Hepatocyte (in vitro differentiated cells): Measurements from ENCODE around the gene STIM2. TPM values are rescaled to one million over a fixed set of nuclear protein-coding genes. Genes with fewer than 3 reads are reported as not detected.

Experiments
- DNase-seq: peaks from one replicate; pipeline ENCODE4 v3.0.0-alpha.2; 2016; ENCODE audit warnings: low spot score
- H2AFZ ChIP-seq: fragments of 200-600 bp; sonication (generic); 2 replicates; pipeline ENCODE4 v1.6.0; 2016; ENCODE audit warnings: antibody characterized with exemption, mild to moderate bottlenecking
- H3K27ac ChIP-seq: fragments of 200-600 bp; sonication (generic); 2 replicates; pipeline ENCODE4 v1.5.1; 2016; ENCODE audit warnings: mild to moderate bottlenecking
- H3K27me3 ChIP-seq: fragments of 200-600 bp; sonication (generic); 2 replicates; pipeline ENCODE4 v1.6.1; 2016
- H3K36me3 ChIP-seq: fragments of 200-600 bp; sonication (generic); replicated peaks from 2 replicates; pipeline ENCODE4 v1.5.1; 2016; ENCODE audit warnings: low read depth; ENCODE audit not compliant: insufficient read depth
- H3K4me1 ChIP-seq: fragments of 200-600 bp; sonication (generic); 2 replicates; pipeline ENCODE4 v1.5.1; 2016; ENCODE audit warnings: mild to moderate bottlenecking, moderate library complexity; ENCODE audit not compliant: insufficient read depth
- H3K4me2 ChIP-seq: fragments of 200-600 bp; sonication (generic); 2 replicates; pipeline ENCODE4 v1.6.0; 2016
- H3K4me3 ChIP-seq: fragments of 200-600 bp; sonication (generic); 2 replicates; pipeline ENCODE4 v1.5.1; 2016; ENCODE audit warnings: mild to moderate bottlenecking
- H3K79me2 ChIP-seq: fragments of 200-600 bp; sonication (generic); 2 replicates; pipeline ENCODE4 v1.6.0; 2017; ENCODE audit warnings: mild to moderate bottlenecking
- H3K9me2 ChIP-seq: fragments of 200-600 bp; sonication (generic); replicated peaks from 2 replicates; pipeline ENCODE4 v1.6.0; 2017; ENCODE audit warnings: mild to moderate bottlenecking; ENCODE audit not compliant: insufficient read depth
- H3K9me3 ChIP-seq: fragments of 200-600 bp; sonication (generic); 2 replicates; pipeline ENCODE4 v1.5.1; 2016; ENCODE audit warnings: low read depth, mild to moderate bottlenecking
- H4K20me1 ChIP-seq: fragments of 200-600 bp; sonication (generic); 2 replicates; pipeline ENCODE4 v1.6.0; 2016; ENCODE audit warnings: mild to moderate bottlenecking; ENCODE audit not compliant: insufficient read depth, poor library complexity, severe bottlenecking
- CTCF ChIP-seq: fragments of 200-600 bp; sonication (generic); IDR thresholded peaks from 2 replicates; pipeline ENCODE4 v1.5.1; 2016; ENCODE audit warnings: antibody characterized with exemption, mild to moderate bottlenecking; ENCODE audit not compliant: poor library complexity
- EZH2 ChIP-seq: fragments of 200-600 bp; sonication (generic); IDR thresholded peaks from 2 replicates; pipeline ENCODE4 v1.6.1; 2016; ENCODE audit warnings: antibody characterized with exemption, mild to moderate bottlenecking, borderline replicate concordance
- EZH2phosphoT487 ChIP-seq: fragments of 200-600 bp; sonication (generic); IDR thresholded peaks from one replicate; pipeline ENCODE4 v1.6.1; 2018; ENCODE audit warnings: antibody characterized with exemption, mild to moderate bottlenecking, low read depth, moderate library complexity; ENCODE audit not compliant: unreplicated experiment, severe bottlenecking
- whole genome bisulfite sequencing: methylation state at CpG from one replicate; pipeline ENCODE4 v1.1.6; 2016; ENCODE audit warnings: low lambda C conversion rate; ENCODE audit errors: missing lambda C conversion rate; 5-methylcytosine and 5-hydroxymethylcytosine counted together
- polyA plus RNA-seq: library from polyadenylated mRNA; unstranded; fragments of >200 nt; fragmentation: Nextera tagmentation; extraction: Ambion mirVana; gene quantifications from 2 replicates; pipeline ENCODE4 v1.2.1, GENCODE V29; 2016
- total RNA-seq: library from RNA; depleted of rRNA; stranded (reverse); fragments of >200 nt; gene quantifications from 2 replicates; pipeline ENCODE4 v1.2.3, GENCODE V29; 2014

The STIM2 gene
- total and polyA plus RNA-seq, 2 experiments from 2014 or later: 13.2 to 17.0 TPM

GRCh38 chr4:26931451-26931850 is 70.8 kb downstream of the STIM2 start:
- H2AFZ ChIP-seq: no peak overlapping the region
- H3K36me3 ChIP-seq: no peaks in the 10 kb centered on the region
- no peak for DNase-seq
- 98% methylated on average over 1 of the region's 1 CpG for WGBS
- no peaks in the 10 kb centered on the region for H3K9me3 ChIP-seq
- no peaks in the 10 kb centered on the region for H3K9me2 ChIP-seq
- TF ChIP-seq EZH2phosphoT487: no peak
- TF ChIP-seq EZH2: no peak
- no peak for TF ChIP-seq CTCF
- no peaks in the 10 kb centered on the region for H3K79me2 ChIP-seq
- H3K4me3 ChIP-seq: no peak overlapping the region
- H3K27me3 ChIP-seq: no peaks in the 10 kb centered on the region
- H3K4me1 ChIP-seq: no peaks in the 10 kb centered on the region
- H3K27ac ChIP-seq: no peak overlapping the region
- no peaks in the 10 kb centered on the region for H4K20me1 ChIP-seq
- H3K4me2 ChIP-seq: no peak overlapping the region

- 77% methylated on average over 3 of the region's 3 CpGs for WGBS
- no peak for TF ChIP-seq EZH2phosphoT487
- TF ChIP-seq CTCF: no peak
- no peak for TF ChIP-seq EZH2
Measured at GRCh38 chr4:26931966-26932365, 71.3 kb downstream of the STIM2 start.

GRCh38 chr4:26935397-26935796 is 74.8 kb downstream of the STIM2 start:
- no peaks in the 10 kb centered on the region for H3K4me1 ChIP-seq
- H3K4me3 ChIP-seq: no peak overlapping the region
- no peak for DNase-seq
- H3K9me2 ChIP-seq: no peaks in the 10 kb centered on the region
- no peak overlapping the region for H3K27ac ChIP-seq
- no peak overlapping the region for H2AFZ ChIP-seq
- 78% methylated on average over 1 of the region's 1 CpG for WGBS
- no peaks in the 10 kb centered on the region for H3K79me2 ChIP-seq
- H3K36me3 ChIP-seq: no peaks in the 10 kb centered on the region
- no peaks in the 10 kb centered on the region for H4K20me1 ChIP-seq
- H3K4me2 ChIP-seq: no peak overlapping the region
- no peaks in the 10 kb centered on the region for H3K9me3 ChIP-seq
- H3K27me3 ChIP-seq: no peaks in the 10 kb centered on the region
- TF ChIP-seq CTCF (no peak), EZH2phosphoT487 (no peak), EZH2 (no peak)

More at GRCh38 chr4:26931966-26932365, 71.3 kb downstream of the STIM2 start:
- no peak for DNase-seq
- H3K27me3 ChIP-seq: no peaks in the 10 kb centered on the region
- no peaks in the 10 kb centered on the region for H3K4me1 ChIP-seq
- H3K4me3 ChIP-seq: no peak overlapping the region
- no peaks in the 10 kb centered on the region for H4K20me1 ChIP-seq
- no peaks in the 10 kb centered on the region for H3K9me2 ChIP-seq
- no peak overlapping the region for H3K27ac ChIP-seq
- H2AFZ ChIP-seq: no peak overlapping the region
- no peaks in the 10 kb centered on the region for H3K79me2 ChIP-seq
- H3K9me3 ChIP-seq: no peaks in the 10 kb centered on the region
- H3K36me3 ChIP-seq: no peaks in the 10 kb centered on the region
- H3K4me2 ChIP-seq: no peak overlapping the region
